Measurements from ENCODE around the gene KLHL6.

KLHL6 gene

DNA sequence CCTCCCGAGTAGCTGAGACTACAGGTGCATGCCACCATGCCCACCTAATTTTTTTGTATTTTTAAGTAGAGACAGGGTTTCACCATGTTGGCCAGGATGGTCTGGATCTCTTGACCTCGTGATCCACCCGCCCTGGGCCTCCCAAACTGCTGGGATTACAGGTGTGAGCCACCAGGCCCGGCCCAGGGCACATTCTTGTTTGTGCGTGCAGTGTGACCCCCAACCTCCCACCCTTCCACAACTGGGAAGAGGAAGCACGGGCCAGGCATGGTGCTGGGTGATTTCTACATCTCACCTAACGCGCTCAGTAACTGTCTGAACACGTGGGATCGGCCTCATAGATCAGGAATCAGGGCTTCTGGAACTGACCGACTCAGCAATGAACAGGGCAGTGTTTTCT, 48.0 kb downstream of the KLHL6 start:
- Histone ChIP-seq H3K4me3 (ENCODE audit: insufficient read depth, low read depth, low read length) (no peak overlapping the region), H3K4me1 (ENCODE audit: control insufficient read depth, insufficient read depth, low read length) (peaks cover 3% of the 10 kb centered on the region), H3K36me3 (ENCODE audit: control insufficient read depth, insufficient read depth, low read length) (no peaks in the 10 kb centered on the region), H3K27ac (ENCODE audit: insufficient read depth, low read depth, low read length, poor library complexity, severe bottlenecking) (no peak overlapping the region), H3K9me3 (ENCODE audit: control insufficient read depth, low read length) (no peaks in the 10 kb centered on the region), H3K27me3 (ENCODE audit: control insufficient read depth, insufficient read depth, low read length, poor library complexity, severe bottlenecking) (no peaks in the 10 kb centered on the region)
- 94% methylated on average over 11 of the region's 11 CpGs for WGBS, 2 experiments

DNA sequence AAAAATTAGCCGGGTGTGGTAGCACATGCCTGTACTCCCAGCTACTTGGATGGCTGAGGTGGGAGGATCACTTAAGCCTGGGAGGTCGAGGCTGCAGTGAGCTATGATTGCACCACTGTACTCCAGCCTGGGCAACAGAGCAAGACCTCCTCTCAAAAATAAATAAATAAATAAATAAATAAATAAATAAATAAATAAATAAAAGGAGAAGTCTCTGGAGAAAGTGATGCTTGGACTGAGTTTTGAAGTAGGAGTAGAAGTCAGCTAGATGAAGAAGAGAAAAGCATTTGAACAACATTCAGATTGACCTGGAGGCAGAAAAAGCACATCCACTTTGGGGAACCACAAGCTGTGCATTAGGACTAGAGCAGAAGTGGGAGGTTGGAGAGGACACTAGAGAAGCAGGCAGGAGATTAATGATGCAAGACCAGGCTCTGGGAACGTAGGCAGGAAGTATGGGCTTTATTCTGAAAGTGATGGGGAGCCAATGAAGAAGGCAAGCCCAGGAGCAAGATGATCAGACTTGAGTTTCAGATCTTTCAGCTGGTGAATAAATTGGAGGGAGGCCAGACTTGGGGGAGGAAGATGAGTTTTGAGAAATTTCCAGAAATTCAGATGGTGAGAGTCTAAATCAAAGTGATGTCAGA, 48.7 kb downstream of the KLHL6 start:
- Histone ChIP-seq H3K27ac (ENCODE audit: insufficient read depth, low read depth, low read length, poor library complexity, severe bottlenecking) (no peak overlapping the region), H3K4me3 (ENCODE audit: insufficient read depth, low read depth, low read length) (no peak overlapping the region), H3K36me3 (ENCODE audit: control insufficient read depth, insufficient read depth, low read length) (no peaks in the 10 kb centered on the region), H3K4me1 (ENCODE audit: control insufficient read depth, insufficient read depth, low read length) (peaks cover under 1% of the 10 kb centered on the region), H3K9me3 (ENCODE audit: control insufficient read depth, low read length) (no peaks in the 10 kb centered on the region), H3K27me3 (ENCODE audit: control insufficient read depth, insufficient read depth, low read length, poor library complexity, severe bottlenecking) (no peaks in the 10 kb centered on the region)
- 83 to 86% methylated on average over 3 of the region's 3 CpGs for WGBS, 2 experiments

DNA sequence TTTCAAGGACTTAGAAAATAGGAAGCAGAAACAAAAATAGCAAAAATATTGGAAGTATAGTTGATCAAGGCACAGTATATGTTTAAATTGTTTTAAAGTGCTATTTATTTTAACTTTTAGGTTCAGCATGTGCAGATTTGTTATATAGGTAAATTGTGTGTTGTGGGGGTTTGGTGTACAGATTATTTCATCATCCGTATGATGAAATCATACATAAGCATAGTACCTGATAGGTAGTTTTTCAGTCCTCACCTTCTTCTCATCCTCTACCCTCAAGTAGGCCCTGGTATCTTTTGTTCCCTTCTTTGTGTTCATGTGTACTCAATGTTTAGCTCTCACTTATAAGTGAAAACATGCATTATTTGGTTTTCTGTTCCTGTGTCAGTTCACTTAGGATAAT, 50.9 kb downstream of the KLHL6 start:
- Histone ChIP-seq H3K27ac (ENCODE audit: insufficient read depth, low read depth, low read length, poor library complexity, severe bottlenecking) (no peak overlapping the region), H3K27me3 (ENCODE audit: control insufficient read depth, insufficient read depth, low read length, poor library complexity, severe bottlenecking) (no peaks in the 10 kb centered on the region), H3K9me3 (ENCODE audit: control insufficient read depth, low read length) (no peaks in the 10 kb centered on the region), H3K4me1 (ENCODE audit: control insufficient read depth, insufficient read depth, low read length) (no peaks in the 10 kb centered on the region), H3K4me3 (ENCODE audit: insufficient read depth, low read depth, low read length) (no peak overlapping the region), H3K36me3 (ENCODE audit: control insufficient read depth, insufficient read depth, low read length) (no peaks in the 10 kb centered on the region)
- WGBS, 2 experiments, result 83 to 100% methylated on average over 1 of the region's 1 CpG

DNA sequence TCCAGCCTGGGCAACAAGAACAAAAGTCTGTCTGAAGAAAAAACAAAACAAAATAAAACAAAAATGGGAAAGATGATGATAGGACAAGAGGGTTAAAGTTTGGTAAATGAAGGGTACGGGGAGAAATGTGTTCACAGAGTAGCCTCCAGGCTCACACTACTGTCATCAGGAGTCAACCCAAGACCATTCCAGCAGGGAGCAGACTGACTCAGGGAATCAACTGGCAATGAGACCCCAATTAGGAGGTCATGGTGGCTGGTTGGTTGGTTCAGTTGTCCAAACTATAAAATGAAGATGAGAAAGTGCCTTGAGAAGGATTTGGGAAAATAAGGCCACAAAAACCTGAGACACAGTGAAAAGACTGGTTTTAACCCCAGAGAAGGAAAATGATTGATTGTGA, 51.8 kb downstream of the KLHL6 start:
- no peaks in the 10 kb centered on the region for H3K27me3 ChIP-seq (ENCODE audit: control insufficient read depth, insufficient read depth, low read length, poor library complexity, severe bottlenecking)
- no peaks in the 10 kb centered on the region for H3K9me3 ChIP-seq (ENCODE audit: control insufficient read depth, low read length)
- no peak overlapping the region for H3K4me3 ChIP-seq (ENCODE audit: insufficient read depth, low read depth, low read length)
- H3K36me3 ChIP-seq (ENCODE audit: control insufficient read depth, insufficient read depth, low read length), result no peaks in the 10 kb centered on the region
- no peak overlapping the region for H3K27ac ChIP-seq (ENCODE audit: insufficient read depth, low read depth, low read length, poor library complexity, severe bottlenecking)
- no peaks in the 10 kb centered on the region for H3K4me1 ChIP-seq (ENCODE audit: control insufficient read depth, insufficient read depth, low read length)
- 78 to 79% methylated on average over 1 of the region's 1 CpG for WGBS, 2 experiments

DNA sequence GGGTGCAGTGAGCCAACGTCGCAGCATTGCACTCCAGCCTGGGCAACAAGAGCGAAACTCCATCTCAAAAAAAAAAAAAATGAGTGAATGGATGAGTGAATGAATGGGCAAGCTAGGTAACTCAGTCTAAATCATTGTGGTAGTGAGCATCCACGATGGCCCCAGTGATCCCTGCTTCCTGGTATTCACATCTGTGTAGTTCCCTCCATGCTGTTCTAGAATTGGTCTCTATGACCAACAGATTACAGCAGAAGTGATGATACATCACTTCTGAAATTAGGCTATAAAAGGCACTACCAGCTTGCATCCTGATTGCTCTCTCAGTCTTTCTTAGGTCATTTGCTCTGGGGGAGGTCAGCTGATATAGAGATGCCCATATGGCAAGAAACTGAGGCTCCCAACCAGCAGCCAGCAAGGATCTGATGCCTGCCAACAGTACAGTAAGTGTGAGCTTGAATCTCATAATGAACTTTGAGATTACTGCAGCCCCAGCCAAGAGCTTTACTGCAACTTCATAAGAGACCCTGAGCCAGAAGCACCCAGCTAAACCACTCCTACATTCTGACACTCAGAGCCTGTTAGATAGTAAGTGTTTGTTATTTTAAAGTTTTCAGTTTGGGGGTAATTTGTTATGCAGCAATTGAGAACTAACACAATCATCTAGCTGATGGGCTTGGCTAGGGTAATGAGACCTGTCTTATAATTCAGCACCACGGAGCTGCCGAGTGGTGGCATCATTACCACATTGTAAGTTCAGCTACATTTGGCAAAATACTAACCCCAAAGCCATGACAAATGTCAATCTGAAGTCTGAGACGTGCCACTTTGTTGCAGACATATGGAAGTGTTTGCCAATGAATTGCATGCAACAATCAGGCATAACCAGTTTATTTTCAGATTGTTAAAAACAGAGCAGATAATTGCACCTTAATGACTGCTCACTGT, 53.0 kb downstream of the KLHL6 start:
- no peaks in the 10 kb centered on the region for H3K27me3 ChIP-seq (ENCODE audit: control insufficient read depth, insufficient read depth, low read length, poor library complexity, severe bottlenecking)
- H3K4me1 ChIP-seq (ENCODE audit: control insufficient read depth, insufficient read depth, low read length), result no peaks in the 10 kb centered on the region
- no peaks in the 10 kb centered on the region for H3K9me3 ChIP-seq (ENCODE audit: control insufficient read depth, low read length)
- WGBS, 2 experiments, result 84 to 87% methylated on average over 7 of the region's 7 CpGs
- no peaks in the 10 kb centered on the region for H3K36me3 ChIP-seq (ENCODE audit: control insufficient read depth, insufficient read depth, low read length)
- no peak overlapping the region for H3K27ac ChIP-seq (ENCODE audit: insufficient read depth, low read depth, low read length, poor library complexity, severe bottlenecking)
- H3K4me3 ChIP-seq (ENCODE audit: insufficient read depth, low read depth, low read length), result no peak overlapping the region

DNA sequence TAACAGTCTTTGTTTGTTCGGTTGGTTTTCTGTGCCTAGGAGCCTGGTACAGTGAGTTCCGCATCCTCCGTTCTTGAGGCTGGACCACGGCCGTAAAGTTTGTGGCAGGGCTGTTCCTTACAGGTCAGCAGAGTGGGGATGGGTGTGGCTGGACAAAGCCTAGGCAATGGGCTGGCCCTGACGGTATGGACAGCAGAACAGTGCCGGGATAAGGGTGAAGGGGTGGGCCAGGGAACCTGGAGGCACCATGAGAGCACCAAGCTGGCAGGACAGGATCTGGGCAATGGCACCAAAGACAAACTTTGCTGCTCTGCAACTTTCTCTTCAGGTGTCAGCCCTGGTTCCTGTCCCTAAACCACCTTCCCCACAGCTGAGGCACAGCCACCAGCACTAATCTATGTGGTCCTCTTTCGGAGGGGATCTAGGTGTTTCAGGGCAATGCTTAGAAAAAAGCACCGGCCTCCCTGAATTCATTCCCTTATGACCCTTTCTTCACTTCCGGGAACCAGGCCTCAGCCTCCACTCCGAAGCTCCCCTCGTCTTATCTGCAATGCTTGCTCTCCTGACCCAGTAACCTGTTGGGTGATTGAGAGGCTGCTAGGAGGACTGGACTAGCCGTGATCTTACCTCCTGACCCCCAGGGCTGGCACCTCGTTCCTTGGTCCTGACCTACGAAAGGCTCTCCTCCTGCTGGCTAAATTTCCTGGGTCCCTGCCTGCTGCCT, 54.4 kb downstream of the KLHL6 start:
- Histone ChIP-seq H3K36me3 (ENCODE audit: control insufficient read depth, insufficient read depth, low read length) (no peaks in the 10 kb centered on the region), H3K27ac (ENCODE audit: insufficient read depth, low read depth, low read length, poor library complexity, severe bottlenecking) (no peak overlapping the region), H3K27me3 (ENCODE audit: control insufficient read depth, insufficient read depth, low read length, poor library complexity, severe bottlenecking) (no peaks in the 10 kb centered on the region), H3K4me1 (ENCODE audit: control insufficient read depth, insufficient read depth, low read length) (no peaks in the 10 kb centered on the region), H3K9me3 (ENCODE audit: control insufficient read depth, low read length) (no peaks in the 10 kb centered on the region), H3K4me3 (ENCODE audit: insufficient read depth, low read depth, low read length) (no peak overlapping the region)
- 94 to 95% methylated on average over 15 of the region's 15 CpGs for WGBS, 2 experiments

DNA sequence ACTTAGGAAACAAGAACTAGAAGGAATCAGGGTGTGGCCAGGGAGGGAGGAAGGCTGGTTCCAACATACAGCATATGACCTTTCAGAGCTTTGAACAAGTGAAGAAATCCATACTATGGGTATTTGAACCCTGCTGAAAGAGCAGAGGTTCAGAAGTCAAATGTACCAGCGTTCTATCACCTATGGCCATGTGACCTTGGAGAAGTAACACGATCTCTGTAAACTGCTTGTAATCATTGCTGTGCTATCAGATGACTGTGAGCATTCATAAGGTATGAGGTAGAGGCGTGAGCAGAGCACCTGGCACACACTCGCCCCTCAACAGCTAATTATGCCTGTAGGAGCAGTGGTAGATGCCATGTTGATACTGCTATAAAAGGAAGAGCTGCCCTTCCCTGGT, 55.2 kb downstream of the KLHL6 start:
- Histone ChIP-seq H3K27ac (ENCODE audit: insufficient read depth, low read depth, low read length, poor library complexity, severe bottlenecking) (no peak overlapping the region), H3K9me3 (ENCODE audit: control insufficient read depth, low read length) (no peaks in the 10 kb centered on the region), H3K36me3 (ENCODE audit: control insufficient read depth, insufficient read depth, low read length) (no peaks in the 10 kb centered on the region), H3K27me3 (ENCODE audit: control insufficient read depth, insufficient read depth, low read length, poor library complexity, severe bottlenecking) (no peaks in the 10 kb centered on the region), H3K4me1 (ENCODE audit: control insufficient read depth, insufficient read depth, low read length) (no peaks in the 10 kb centered on the region), H3K4me3 (ENCODE audit: insufficient read depth, low read depth, low read length) (no peak overlapping the region)
- 94 to 97% methylated on average over 4 of the region's 4 CpGs for WGBS, 2 experiments

DNA sequence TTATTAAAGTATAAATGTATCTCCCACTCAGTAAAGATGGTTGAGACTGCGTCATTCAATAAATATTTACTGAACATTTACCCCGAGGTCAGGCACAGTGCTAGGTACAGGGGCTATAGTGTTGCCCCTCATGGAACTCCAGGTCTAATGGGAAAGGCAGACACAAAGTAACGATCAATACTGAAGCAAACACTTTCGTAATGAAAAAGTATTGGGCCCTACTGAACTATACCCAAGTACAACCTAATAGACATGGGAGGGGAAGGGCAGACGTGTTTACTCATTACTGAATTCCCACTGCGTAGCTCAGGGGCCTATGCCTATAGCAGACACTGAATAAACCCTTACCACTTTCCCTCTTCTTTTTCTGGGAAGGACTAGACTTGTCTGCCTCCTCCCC, 56.9 kb downstream of the KLHL6 start:
- Histone ChIP-seq H3K27ac (ENCODE audit: insufficient read depth, low read depth, low read length, poor library complexity, severe bottlenecking) (no peak overlapping the region), H3K4me1 (ENCODE audit: control insufficient read depth, insufficient read depth, low read length) (no peaks in the 10 kb centered on the region), H3K4me3 (ENCODE audit: insufficient read depth, low read depth, low read length) (no peak overlapping the region), H3K27me3 (ENCODE audit: control insufficient read depth, insufficient read depth, low read length, poor library complexity, severe bottlenecking) (no peaks in the 10 kb centered on the region), H3K9me3 (ENCODE audit: control insufficient read depth, low read length) (no peaks in the 10 kb centered on the region), H3K36me3 (ENCODE audit: control insufficient read depth, insufficient read depth, low read length) (no peaks in the 10 kb centered on the region)
- WGBS, 2 experiments, result 93 to 96% methylated on average over 6 of the region's 6 CpGs

DNA sequence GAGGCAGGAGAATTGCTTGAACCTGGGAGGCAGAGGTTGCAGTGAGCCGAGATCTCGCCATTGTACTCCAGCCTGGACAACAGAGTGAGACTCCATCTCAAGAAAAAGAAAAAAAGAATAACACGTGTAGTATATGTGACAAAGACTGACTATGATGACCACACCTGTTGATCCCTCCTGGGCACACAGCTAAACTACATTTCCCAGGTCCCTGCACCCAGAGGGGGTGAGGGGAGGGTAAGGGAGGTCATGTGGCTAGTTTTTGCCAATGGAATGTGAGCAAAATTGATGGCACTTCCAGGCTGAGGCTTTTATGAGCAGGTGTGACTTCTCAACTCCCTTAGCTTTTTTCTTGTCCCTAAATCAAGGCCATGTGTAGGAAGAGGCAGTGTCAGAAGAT, 58.2 kb downstream of the KLHL6 start:
- H3K27ac ChIP-seq (ENCODE audit: insufficient read depth, low read depth, low read length, poor library complexity, severe bottlenecking), result no peak overlapping the region
- H3K27me3 ChIP-seq (ENCODE audit: control insufficient read depth, insufficient read depth, low read length, poor library complexity, severe bottlenecking), result no peaks in the 10 kb centered on the region
- WGBS, 2 experiments, result 93 to 94% methylated on average over 3 of the region's 3 CpGs
- H3K4me1 ChIP-seq (ENCODE audit: control insufficient read depth, insufficient read depth, low read length), result no peaks in the 10 kb centered on the region
- no peaks in the 10 kb centered on the region for H3K36me3 ChIP-seq (ENCODE audit: control insufficient read depth, insufficient read depth, low read length)
- no peak overlapping the region for H3K4me3 ChIP-seq (ENCODE audit: insufficient read depth, low read depth, low read length)
- H3K9me3 ChIP-seq (ENCODE audit: control insufficient read depth, low read length), result no peaks in the 10 kb centered on the region

DNA sequence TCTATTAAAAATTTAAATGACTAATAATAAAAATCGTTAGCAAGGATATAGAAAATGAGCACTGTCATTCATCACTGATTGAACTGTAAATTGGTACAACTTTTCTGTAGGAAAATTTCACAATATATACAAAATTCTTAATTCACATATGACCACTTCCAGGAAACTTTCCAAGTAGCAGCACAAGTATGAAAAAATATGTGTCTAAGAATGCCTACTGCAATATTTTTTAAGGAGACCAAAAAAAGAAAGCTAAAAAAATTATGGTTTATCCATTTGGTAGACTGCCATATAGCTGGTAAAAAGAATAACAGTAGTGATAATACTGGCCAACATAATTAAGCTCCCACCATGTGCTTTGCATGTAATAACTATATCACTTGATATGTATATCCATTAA, 59.2 kb downstream of the KLHL6 start:
- Histone ChIP-seq H3K36me3 (ENCODE audit: control insufficient read depth, insufficient read depth, low read length) (no peaks in the 10 kb centered on the region), H3K27ac (ENCODE audit: insufficient read depth, low read depth, low read length, poor library complexity, severe bottlenecking) (no peak overlapping the region), H3K27me3 (ENCODE audit: control insufficient read depth, insufficient read depth, low read length, poor library complexity, severe bottlenecking) (no peaks in the 10 kb centered on the region), H3K4me3 (ENCODE audit: insufficient read depth, low read depth, low read length) (no peak overlapping the region), H3K4me1 (ENCODE audit: control insufficient read depth, insufficient read depth, low read length) (no peaks in the 10 kb centered on the region), H3K9me3 (ENCODE audit: control insufficient read depth, low read length) (no peaks in the 10 kb centered on the region)
- WGBS, 2 experiments, result no CpG with 5 or more reads among the region's 1 CpG

Data from ectodermal cell (in vitro differentiated cells).